HCT116 (cell line): ENCODE data around the gene KIAA1671. TPM values are rescaled to one million over a fixed set of nuclear protein-coding genes. Genes with fewer than 3 reads are reported as not detected.

Experiments used
- ATAC-seq: fragments of 200-7000 bp; cut with Tn5 transposase; 2 replicates; pipeline ENCODE4 v1.9.1; 2020; ENCODE audit warnings: mild to moderate bottlenecking, moderate library complexity
- BruUV-seq: library from RNA; stranded (reverse); fragments of 400-500 nt; replicated peaks from 2 replicates; lab custom pipeline; 2021; lab: Mats Ljungman, UMichigan
- CTCF ChIA-PET: fragments of 300-600 bp; sonication (Branson Sonifier 250); formaldehyde crosslinking; loops from one replicate; lab custom pipeline; 2021; ENCODE audit warnings: antibody characterized with exemption; lab: Charles Lee
- POLR2A ChIA-PET: fragments of 300-600, 350-600 bp; sonication (Branson Sonifier 250); formaldehyde crosslinking; loops from one replicate; lab custom pipeline; 2021; ENCODE audit warnings: antibody characterized with exemption; lab: Charles Lee
- RAD21 ChIA-PET, 2 experiments: fragments of 300-600 bp; sonication (Branson Sonifier 250); formaldehyde crosslinking; loops; one replicate each; lab custom pipeline; 2023; ENCODE audit warnings: low total read pairs in 2 of 2; ENCODE audit not compliant: uncharacterized antibody in 2 of 2, unreplicated experiment in 2 of 2, low non-redundant PET in 1 of 2; lab: Charles Lee
- DNase-seq: peaks from one replicate; pipeline ENCODE4 v3.0.0-alpha.2; 2010; ENCODE audit warnings: low read depth, low spot score
- H2AFZ ChIP-seq: fragments of 200-600 bp; shearing (Covaris generic), sonication (generic); 2 replicates; pipeline ENCODE4 v1.6.1; 2017; ENCODE audit warnings: low read depth, mixed run types, mixed read lengths, antibody characterized with exemption, low read length; ENCODE audit not compliant: poor library complexity, severe bottlenecking
- H3K27ac ChIP-seq: 2 replicates; pipeline ENCODE4 v1.5.1; 2012; ENCODE audit warnings: low read depth, low read length
- H3K27me3 ChIP-seq: fragments of 200-600 bp; sonication (generic); 2 replicates; pipeline ENCODE4 v1.6.1; 2016; ENCODE audit warnings: mixed run types, low read length, mixed read lengths; ENCODE audit not compliant: insufficient read depth
- H3K36me3 ChIP-seq, 2 experiments: fragments of 200-500 bp in 1 of 2; fragments of 200-600 bp in 1 of 2; sonication (Bioruptor generic) in 1 of 2; sonication (generic) in 1 of 2; 2 replicates each; pipeline versions ENCODE4 v1.5.1 to v1.6.1; 2014 to 2016; ENCODE audit warnings: low read length in 2 of 2, inconsistent platforms in 1 of 2, mixed read lengths in 1 of 2, mixed run types in 1 of 2; ENCODE audit not compliant: insufficient read depth in 2 of 2, control insufficient read depth in 1 of 2
- H3K4me1 ChIP-seq, 2 experiments: fragments of 200-600 bp in 1 of 2; sonication (generic) in 1 of 2; 2 replicates each; pipeline versions ENCODE4 v1.5.1 to v1.6.1; 2012 to 2017; ENCODE audit warnings: low read length in 2 of 2, inconsistent platforms in 1 of 2, mild to moderate bottlenecking in 1 of 2, mixed read lengths in 1 of 2, mixed run types in 1 of 2, moderate library complexity in 1 of 2; ENCODE audit not compliant: insufficient read depth in 2 of 2, control insufficient read depth in 1 of 2
- H3K4me2 ChIP-seq: fragments of 200-600 bp; sonication (generic); 2 replicates; pipeline ENCODE4 v1.6.1; 2017; ENCODE audit warnings: mixed run types, low read length, mixed read lengths
- H3K4me3 ChIP-seq, 2 experiments: fragments of 200-600 bp in 1 of 2; sonication (generic) in 1 of 2; replicated peaks in 1 of 2; 2 replicates each; pipeline ENCODE4 v1.5.1; 2011 to 2016; ENCODE audit warnings: low read length in 2 of 2, control low read depth in 1 of 2, low read depth in 1 of 2, mild to moderate bottlenecking in 1 of 2, mixed read lengths in 1 of 2, mixed run types in 1 of 2
- H3K79me2 ChIP-seq: fragments of 200-600 bp; sonication (generic); 2 replicates; pipeline ENCODE4 v1.6.1; 2017; ENCODE audit warnings: mild to moderate bottlenecking, mixed run types, low read length, moderate library complexity, mixed read lengths; ENCODE audit not compliant: insufficient read depth
- H3K9ac ChIP-seq: fragments of 200-600 bp; sonication (generic); 2 replicates; pipeline ENCODE4 v1.6.1; 2016; ENCODE audit warnings: low read length, mixed read lengths
- H3K9me2 ChIP-seq: fragments of 200-600 bp; sonication (generic), shearing (Covaris generic); 2 replicates; pipeline ENCODE4 v1.6.1; 2017; ENCODE audit warnings: mixed run types, mild to moderate bottlenecking, moderate library complexity; ENCODE audit not compliant: insufficient read depth
- H3K9me3 ChIP-seq, 2 experiments: fragments of 200-500 bp in 1 of 2; fragments of 200-600 bp in 1 of 2; sonication (Bioruptor generic) in 1 of 2; sonication (generic) in 1 of 2; 2 replicates each; pipeline ENCODE4 v1.6.1; 2014 to 2017; ENCODE audit warnings: low read length in 2 of 2, mixed read lengths in 2 of 2, inconsistent platforms in 1 of 2, low read depth in 1 of 2, mild to moderate bottlenecking in 1 of 2, mixed run types in 1 of 2, moderate library complexity in 1 of 2; ENCODE audit not compliant: control insufficient read depth in 1 of 2, insufficient read depth in 1 of 2
- H4K20me1 ChIP-seq: fragments of 200-600 bp; sonication (generic), shearing (Covaris generic); 2 replicates; pipeline ENCODE4 v1.6.1; 2017; ENCODE audit warnings: mixed run types, mild to moderate bottlenecking, moderate library complexity; ENCODE audit not compliant: insufficient read depth
- EGR1 ChIP-seq: IDR thresholded peaks from 2 replicates; pipeline ENCODE4 v1.6.1; 2012; ENCODE audit warnings: low read depth
- ELF1 ChIP-seq: IDR thresholded peaks from 2 replicates; pipeline ENCODE4 v1.6.1; 2012; ENCODE audit warnings: low read depth, borderline replicate concordance
- EZH2 ChIP-seq: fragments of 200-600 bp; sonication (generic); IDR thresholded peaks from 2 replicates; pipeline ENCODE4 v1.6.1; 2017; ENCODE audit warnings: antibody characterized with exemption, mixed run types
- EZH2phosphoT487 ChIP-seq: fragments of 200-600 bp; IDR thresholded peaks from 2 replicates; pipeline ENCODE4 v1.6.1; 2018; ENCODE audit warnings: antibody characterized with exemption, borderline replicate concordance
- FOSL1 ChIP-seq: IDR thresholded peaks from 2 replicates; pipeline ENCODE4 v1.6.1; 2012; ENCODE audit warnings: low read depth
- JUND ChIP-seq: IDR thresholded peaks from 2 replicates; pipeline ENCODE4 v1.6.1; 2012
- POLR2AphosphoS5 ChIP-seq: IDR thresholded peaks from 2 replicates; pipeline ENCODE4 v1.6.1; 2011; ENCODE audit warnings: mild to moderate bottlenecking, low read depth, low read length, moderate library complexity
- TCF7L2 ChIP-seq: IDR thresholded peaks from 2 replicates; pipeline ENCODE4 v1.7.0; 2011; ENCODE audit warnings: borderline replicate concordance, inconsistent platforms; ENCODE audit not compliant: insufficient read depth, insufficient read length; ENCODE audit errors: extremely low read depth
- YY1 ChIP-seq: IDR thresholded peaks from 2 replicates; pipeline ENCODE4 v1.6.1; 2011; ENCODE audit warnings: low read length, low read depth, moderate library complexity, mild to moderate bottlenecking; ENCODE audit not compliant: insufficient replicate concordance; ENCODE audit errors: extremely low read depth
- ZFX ChIP-seq: fragments of 450-650 bp; IDR thresholded peaks from 2 replicates; pipeline ENCODE4 v1.6.1; 2017
- intact Hi-C: fragments of 100-400 bp; cut with micrococcal nuclease; formaldehyde crosslinking; loops from 2 replicates; pipeline ENCODE4 v1.10.0; 2022
- total RNA-seq: library from RNA; stranded (reverse); gene quantifications from one replicate; pipeline ENCODE4 v1.2.1, GENCODE V29; 2021; ENCODE audit not compliant: unreplicated experiment
- TF ChIP-seq, protein P1 (sequence below): IDR thresholded peaks from 2 replicates; pipeline ENCODE4 v1.6.1; 2012
- TF ChIP-seq, protein P2 (sequence below): IDR thresholded peaks from 2 replicates; pipeline ENCODE4 v1.6.1; 2012
- TF ChIP-seq, protein P3 (sequence below): IDR thresholded peaks from 2 replicates; pipeline ENCODE4 v1.6.1; 2011; ENCODE audit warnings: mild to moderate bottlenecking, low read length, moderate library complexity; ENCODE audit not compliant: insufficient replicate concordance; ENCODE audit errors: extremely low read depth
- TF ChIP-seq, protein P4 (sequence below): IDR thresholded peaks from 2 replicates; pipeline ENCODE4 v1.6.1; 2012; ENCODE audit warnings: low read depth

Gene KIAA1671
- total RNA-seq, 1 experiment from 2014 or later: 36.8 TPM

DNA sequence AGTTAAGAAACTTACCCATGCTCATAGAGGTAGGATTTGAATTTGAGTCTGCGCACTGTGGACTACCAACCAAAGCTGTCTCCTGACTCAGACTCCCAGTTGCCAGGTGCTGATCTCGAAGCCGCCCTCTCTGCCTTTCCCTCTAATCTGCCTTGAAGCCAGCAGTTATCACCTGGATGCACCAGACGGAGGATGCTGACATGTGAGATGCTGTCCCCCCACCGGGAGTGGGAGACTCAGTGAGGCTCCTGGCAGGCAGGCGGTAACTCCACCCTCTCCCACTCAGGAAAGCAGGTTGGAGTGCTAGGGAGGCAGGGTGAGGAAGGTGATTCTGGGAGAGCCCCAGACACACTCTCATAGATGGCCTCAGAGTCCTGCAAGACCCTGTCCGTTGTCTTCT is 40.4 kb downstream of the KIAA1671 start:
- DNase-seq (no peak), ATAC-seq (no peak)
- H3K9me2 ChIP-seq: no peaks in the 10 kb centered on the region
- no peaks in the 10 kb centered on the region for H3K27me3 ChIP-seq
- CTCF ChIA-PET: interaction anchor here (1.6 kb wide), 1 partner anchor 42 kb away, joined by 3 read pairs; no protein-coding TSS in a partner anchor
- H3K4me3 ChIP-seq: no peak overlapping the region
- H2AFZ ChIP-seq: no peak overlapping the region
- RAD21 ChIA-PET: interaction anchor here in 1 of 2 experiments (0.6 kb wide), 1 partner anchor 57 kb away, joined by 3 read pairs; no protein-coding TSS in a partner anchor
- H3K27ac ChIP-seq: no peak overlapping the region
- peaks cover 81 to 91% of the 10 kb centered on the region in 2 experiments for H3K4me1 ChIP-seq
- no peaks in the 10 kb centered on the region for H3K9me3 ChIP-seq
- no peaks in the 10 kb centered on the region for H3K36me3 ChIP-seq
- no TSS peak for BruUV-seq
- POLR2A ChIA-PET: no interaction called here
- H3K79me2 ChIP-seq: peaks cover 17% of the 10 kb centered on the region
- H3K9ac ChIP-seq: no peak overlapping the region
- TF ChIP-seq ZFX (no peak), EZH2 (no peak), YY1 (no peak), FOSL1 (no peak), JUND (no peak), EGR1 (no peak), EZH2phosphoT487 (no peak), ELF1 (no peak), POLR2AphosphoS5 (no peak), TCF7L2 (no peak)
- TF ChIP-seq, protein P1, sequence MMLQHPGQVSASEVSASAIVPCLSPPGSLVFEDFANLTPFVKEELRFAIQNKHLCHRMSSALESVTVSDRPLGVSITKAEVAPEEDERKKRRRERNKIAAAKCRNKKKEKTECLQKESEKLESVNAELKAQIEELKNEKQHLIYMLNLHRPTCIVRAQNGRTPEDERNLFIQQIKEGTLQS: no peak
- TF ChIP-seq, protein P2, sequence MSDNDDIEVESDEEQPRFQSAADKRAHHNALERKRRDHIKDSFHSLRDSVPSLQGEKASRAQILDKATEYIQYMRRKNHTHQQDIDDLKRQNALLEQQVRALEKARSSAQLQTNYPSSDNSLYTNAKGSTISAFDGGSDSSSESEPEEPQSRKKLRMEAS: no peak
- TF ChIP-seq, protein P3, sequence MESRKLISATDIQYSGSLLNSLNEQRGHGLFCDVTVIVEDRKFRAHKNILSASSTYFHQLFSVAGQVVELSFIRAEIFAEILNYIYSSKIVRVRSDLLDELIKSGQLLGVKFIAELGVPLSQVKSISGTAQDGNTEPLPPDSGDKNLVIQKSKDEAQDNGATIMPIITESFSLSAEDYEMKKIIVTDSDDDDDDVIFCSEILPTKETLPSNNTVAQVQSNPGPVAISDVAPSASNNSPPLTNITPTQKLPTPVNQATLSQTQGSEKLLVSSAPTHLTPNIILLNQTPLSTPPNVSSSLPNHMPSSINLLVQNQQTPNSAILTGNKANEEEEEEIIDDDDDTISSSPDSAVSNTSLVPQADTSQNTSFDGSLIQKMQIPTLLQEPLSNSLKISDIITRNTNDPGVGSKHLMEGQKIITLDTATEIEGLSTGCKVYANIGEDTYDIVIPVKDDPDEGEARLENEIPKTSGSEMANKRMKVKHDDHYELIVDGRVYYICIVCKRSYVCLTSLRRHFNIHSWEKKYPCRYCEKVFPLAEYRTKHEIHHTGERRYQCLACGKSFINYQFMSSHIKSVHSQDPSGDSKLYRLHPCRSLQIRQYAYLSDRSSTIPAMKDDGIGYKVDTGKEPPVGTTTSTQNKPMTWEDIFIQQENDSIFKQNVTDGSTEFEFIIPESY: no peak
- TF ChIP-seq, protein P4, sequence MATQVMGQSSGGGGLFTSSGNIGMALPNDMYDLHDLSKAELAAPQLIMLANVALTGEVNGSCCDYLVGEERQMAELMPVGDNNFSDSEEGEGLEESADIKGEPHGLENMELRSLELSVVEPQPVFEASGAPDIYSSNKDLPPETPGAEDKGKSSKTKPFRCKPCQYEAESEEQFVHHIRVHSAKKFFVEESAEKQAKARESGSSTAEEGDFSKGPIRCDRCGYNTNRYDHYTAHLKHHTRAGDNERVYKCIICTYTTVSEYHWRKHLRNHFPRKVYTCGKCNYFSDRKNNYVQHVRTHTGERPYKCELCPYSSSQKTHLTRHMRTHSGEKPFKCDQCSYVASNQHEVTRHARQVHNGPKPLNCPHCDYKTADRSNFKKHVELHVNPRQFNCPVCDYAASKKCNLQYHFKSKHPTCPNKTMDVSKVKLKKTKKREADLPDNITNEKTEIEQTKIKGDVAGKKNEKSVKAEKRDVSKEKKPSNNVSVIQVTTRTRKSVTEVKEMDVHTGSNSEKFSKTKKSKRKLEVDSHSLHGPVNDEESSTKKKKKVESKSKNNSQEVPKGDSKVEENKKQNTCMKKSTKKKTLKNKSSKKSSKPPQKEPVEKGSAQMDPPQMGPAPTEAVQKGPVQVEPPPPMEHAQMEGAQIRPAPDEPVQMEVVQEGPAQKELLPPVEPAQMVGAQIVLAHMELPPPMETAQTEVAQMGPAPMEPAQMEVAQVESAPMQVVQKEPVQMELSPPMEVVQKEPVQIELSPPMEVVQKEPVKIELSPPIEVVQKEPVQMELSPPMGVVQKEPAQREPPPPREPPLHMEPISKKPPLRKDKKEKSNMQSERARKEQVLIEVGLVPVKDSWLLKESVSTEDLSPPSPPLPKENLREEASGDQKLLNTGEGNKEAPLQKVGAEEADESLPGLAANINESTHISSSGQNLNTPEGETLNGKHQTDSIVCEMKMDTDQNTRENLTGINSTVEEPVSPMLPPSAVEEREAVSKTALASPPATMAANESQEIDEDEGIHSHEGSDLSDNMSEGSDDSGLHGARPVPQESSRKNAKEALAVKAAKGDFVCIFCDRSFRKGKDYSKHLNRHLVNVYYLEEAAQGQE: no peak
- TF ChIP-seq, all 23 proteins: peak for 0
- intact Hi-C loops: loop anchor here (5.0 kb wide), 1 partner anchor 54 kb away; no protein-coding TSS in a partner anchor
- Histone ChIP-seq H3K4me2 (peak overlapping the region; percentile 70), H4K20me1 (0 out of 2 replicates have a peak, but pooled peaks cover 3% of the 10 kb centered on the region)
